Kidney (tissue), 14 donors: Measurements from ENCODE around the gene SGF29. TPM values are rescaled to one million over a fixed set of nuclear protein-coding genes. Genes with fewer than 3 reads are reported as not detected.
A peak's percentile ranks its signal among the peaks of the same experiment; 100 is the strongest.
"Not testable (repeated sequence)": the region's sequence is repeated elsewhere in the genome, so short reads cannot be mapped to it uniquely, and the experiment has no call there.

Experiments
- DNase-seq, 5 donors: peaks; one replicate each; pipeline ENCODE4 v3.0.0-alpha.2; 2013 to 2020
- FAIRE-seq: peaks from 2 replicates; lab custom pipeline; 2012; peaks lifted over from hg19 to GRCh38; lab: Jason Lieb, UNC
- H3K27ac ChIP-seq, 2 donors: one replicate each; pipeline ENCODE4 v1.7.0; 2013; ENCODE audit warnings: low read depth in 2 of 2, low read length in 2 of 2, inconsistent platforms in 1 of 2
- H3K27me3 ChIP-seq: one replicate; pipeline ENCODE4 v1.7.1; 2013; ENCODE audit warnings: low read length, inconsistent platforms; ENCODE audit not compliant: control insufficient read depth, insufficient read depth
- H3K36me3 ChIP-seq, 3 donors: one replicate each; pipeline versions ENCODE4 v1.7.0 to v1.7.1; 2013; ENCODE audit warnings: low read length in 3 of 3, control low read depth in 1 of 3, inconsistent platforms in 1 of 3; ENCODE audit not compliant: insufficient read depth in 3 of 3, control insufficient read depth in 2 of 3
- H3K4me1 ChIP-seq, 3 donors: one replicate each; pipeline versions ENCODE4 v1.7.0 to v1.7.1; 2013; ENCODE audit warnings: low read length in 3 of 3, inconsistent platforms in 1 of 3, low read depth in 1 of 3; ENCODE audit not compliant: control insufficient read depth in 2 of 3, insufficient read depth in 2 of 3
- H3K4me3 ChIP-seq, 3 donors: one replicate each; pipeline versions ENCODE4 v1.7.0 to v1.8.1; 2013; ENCODE audit warnings: low read length in 3 of 3, control low read depth in 1 of 3, inconsistent platforms in 1 of 3
- H3K9ac ChIP-seq, 3 donors: one replicate each; pipeline versions ENCODE4 v1.7.0 to v1.7.1; 2013; ENCODE audit warnings: low read length in 3 of 3, control low read depth in 1 of 3, inconsistent platforms in 1 of 3
- H3K9me3 ChIP-seq, 3 donors: one replicate each; pipeline versions ENCODE4 v1.7.0 to v1.7.1; 2013; ENCODE audit warnings: low read length in 3 of 3, control low read depth in 1 of 3, inconsistent platforms in 1 of 3; ENCODE audit not compliant: control insufficient read depth in 2 of 3, insufficient read depth in 1 of 3
- intact Hi-C: fragments of 100-400 bp; cut with DNase I; formaldehyde crosslinking; loops from one replicate; pipeline ENCODE4 v1.11.1; 2022
- polyA plus RNA-seq: library from polyadenylated mRNA; stranded (reverse); fragments of 350-450 nt; fragmentation: Illumina TruSeq; extraction: RNeasy Lipid Tissue Mini Kit (QIAGEN cat#74804); gene quantifications from one replicate; pipeline ENCODE4 v1.2.3, GENCODE V29; 2014; ENCODE audit warnings: low read depth, low replicate concordance; ENCODE audit not compliant: insufficient read depth
- total RNA-seq: library from RNA; stranded (reverse); fragmentation: NEBNext Ultra II Directional; extraction: Animal tissue kit (Norgen Biotek cat#: 25700); gene quantifications from one replicate; pipeline ENCODE4 v1.2.1, GENCODE V29; 2021
- TF ChIP-seq, protein P1 (sequence below): IDR thresholded peaks from 3 replicates; pipeline ENCODE4 v1.5.1; 2012; ENCODE audit warnings: mild to moderate bottlenecking, moderate library complexity, borderline replicate concordance; ENCODE audit not compliant: insufficient read depth; ENCODE audit errors: extremely low read depth
- donor health status: control.
- donor health status: control.
- donor health status: control.
- donor health status: control.
- donor health status: control.
- donor health status: DM: yes; HTN: yes; CAD: no.
- donor health status: Normal renal cell carcinoma (clear cell type).

The SGF29 gene
- total and polyA plus RNA-seq, 2 donors from 2014 or later, result 20.6 to 28.5 TPM

GRCh38 chr16:28526201-28527099, 27.3 kb upstream of the SGF29 start:
- peak overlapping the region; percentile 0 to 14 for H3K27ac ChIP-seq
- H3K27me3 ChIP-seq, result no peaks in the 10 kb centered on the region
- peaks cover 0 to 7% (median 3%) of the 10 kb centered on the region in 3 donors for H3K4me1 ChIP-seq
- intact Hi-C loops, result no loop called here
- no peaks in the 10 kb centered on the region for H3K36me3 ChIP-seq
- H3K9me3 ChIP-seq, result no peaks in the 10 kb centered on the region
- TF ChIP-seq, protein P1, sequence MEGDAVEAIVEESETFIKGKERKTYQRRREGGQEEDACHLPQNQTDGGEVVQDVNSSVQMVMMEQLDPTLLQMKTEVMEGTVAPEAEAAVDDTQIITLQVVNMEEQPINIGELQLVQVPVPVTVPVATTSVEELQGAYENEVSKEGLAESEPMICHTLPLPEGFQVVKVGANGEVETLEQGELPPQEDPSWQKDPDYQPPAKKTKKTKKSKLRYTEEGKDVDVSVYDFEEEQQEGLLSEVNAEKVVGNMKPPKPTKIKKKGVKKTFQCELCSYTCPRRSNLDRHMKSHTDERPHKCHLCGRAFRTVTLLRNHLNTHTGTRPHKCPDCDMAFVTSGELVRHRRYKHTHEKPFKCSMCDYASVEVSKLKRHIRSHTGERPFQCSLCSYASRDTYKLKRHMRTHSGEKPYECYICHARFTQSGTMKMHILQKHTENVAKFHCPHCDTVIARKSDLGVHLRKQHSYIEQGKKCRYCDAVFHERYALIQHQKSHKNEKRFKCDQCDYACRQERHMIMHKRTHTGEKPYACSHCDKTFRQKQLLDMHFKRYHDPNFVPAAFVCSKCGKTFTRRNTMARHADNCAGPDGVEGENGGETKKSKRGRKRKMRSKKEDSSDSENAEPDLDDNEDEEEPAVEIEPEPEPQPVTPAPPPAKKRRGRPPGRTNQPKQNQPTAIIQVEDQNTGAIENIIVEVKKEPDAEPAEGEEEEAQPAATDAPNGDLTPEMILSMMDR, result no peak
- DNase-seq (no peak), FAIRE-seq (no peak)
- H3K4me3 ChIP-seq, result no peak overlapping the region
- H3K9ac ChIP-seq, result no peak overlapping the region

GRCh38 chr16:28527100-28527785, 26.5 kb upstream of the SGF29 start:
- H3K4me1 ChIP-seq, H3K36me3 ChIP-seq, H3K27me3 ChIP-seq, H3K9me3 ChIP-seq, DNase-seq, H3K9ac ChIP-seq, intact Hi-C loops, FAIRE-seq, H3K4me3 ChIP-seq: not testable (repeated sequence)
- peak overlapping the region in 1 of 2 donors; percentile 12 for H3K27ac ChIP-seq

DNA sequence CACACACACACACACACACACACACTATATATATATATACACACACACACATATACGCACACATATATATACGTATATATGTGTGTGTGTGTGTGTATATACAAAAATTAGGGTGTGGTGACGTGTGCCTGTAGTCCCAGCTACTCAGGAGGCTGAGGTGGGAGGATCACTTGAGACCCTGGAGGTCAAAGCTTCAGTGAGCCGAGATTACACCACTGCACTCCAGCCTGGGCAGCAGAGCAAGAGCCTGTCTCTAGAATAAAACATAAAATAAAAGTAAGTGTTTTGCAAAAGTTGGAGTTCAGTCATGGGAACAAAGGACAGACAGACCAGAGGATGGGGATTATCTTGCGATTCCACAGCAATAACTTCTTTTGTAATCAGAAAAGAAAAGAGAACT, 25.7 kb upstream of the SGF29 start:
- Histone ChIP-seq H3K4me3 (no peak overlapping the region), H3K4me1 (peaks cover 0 to 7% (median 3%) of the 10 kb centered on the region in 3 donors), H3K36me3 (no peaks in the 10 kb centered on the region), H3K27ac (peak overlapping the region in 1 of 2 donors; percentile 51), H3K27me3 (no peaks in the 10 kb centered on the region), H3K9me3 (no peaks in the 10 kb centered on the region), H3K9ac (peak overlapping the region in 1 of 3 donors; percentile 7)
- TF ChIP-seq, protein P1, result no peak
- DNase-seq (no peak), FAIRE-seq (no peak)
- intact Hi-C loops, result no loop called here

- Histone ChIP-seq H3K4me1 (peaks cover 0 to 7% (median 3%) of the 10 kb centered on the region in 3 donors), H3K9ac (peak overlapping the region in 1 of 3 donors; percentile 7), H3K27ac (peak overlapping the region in 1 of 2 donors; percentile 51), H3K36me3 (no peaks in the 10 kb centered on the region), H3K27me3 (no peaks in the 10 kb centered on the region), H3K9me3 (no peaks in the 10 kb centered on the region), H3K4me3 (no peak overlapping the region)
- DNase-seq (no peak), FAIRE-seq (no peak)
- TF ChIP-seq, protein P1, result no peak
- intact Hi-C loops, result no loop called here
Observed at GRCh38 chr16:28528463-28528867, 25.3 kb upstream of the SGF29 start.
